ENCODE results near the gene PRSS27.
"Not testable (repeated sequence)": the region's sequence is repeated elsewhere in the genome, so short reads cannot be mapped to it uniquely, and the experiment has no call there.

PRSS27 gene

GRCh38 chr16:2698103-2698870 is 21.7 kb downstream of the PRSS27 start:
- in situ Hi-C loops (cut with MboI; ENCODE audit: low sequenced_read_pairs), result no loop called here

GRCh38 chr16:2697401-2697948 is 22.5 kb downstream of the PRSS27 start:
- in situ Hi-C loops (cut with MboI; ENCODE audit: low sequenced_read_pairs), result no loop called here

DNA sequence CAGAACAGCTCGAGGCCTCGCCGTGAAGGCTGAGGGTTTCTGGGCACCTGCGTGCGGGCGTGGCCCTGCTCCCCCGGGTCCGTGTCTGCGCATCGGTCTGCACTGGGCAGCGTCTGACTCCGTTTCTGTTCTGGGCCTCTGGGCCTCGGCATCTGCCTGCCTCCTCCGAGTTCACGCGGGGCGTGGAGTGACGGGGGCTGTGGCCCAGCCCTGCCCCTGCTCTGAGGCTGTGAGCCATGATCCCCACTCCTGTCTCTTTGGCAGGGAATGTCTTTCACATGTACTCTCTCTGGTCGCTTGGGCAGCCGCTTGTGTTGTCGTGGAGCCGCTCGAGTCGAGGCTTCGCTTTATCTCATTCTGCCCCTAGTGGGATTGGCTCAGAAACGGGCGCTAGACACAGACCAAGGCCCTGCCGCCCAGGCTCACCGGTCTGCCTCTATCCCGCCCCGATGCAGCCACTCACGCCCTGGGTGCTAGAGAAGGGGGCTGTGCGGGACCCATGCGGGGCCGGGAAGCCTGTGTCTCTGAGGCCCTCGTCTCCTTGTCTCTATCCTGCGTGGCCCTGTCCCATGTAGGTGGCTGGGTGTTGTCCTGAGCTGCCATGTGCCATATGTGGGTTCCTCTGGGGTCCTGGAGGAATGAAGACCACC is 23.3 kb downstream of the PRSS27 start:
- in situ Hi-C loops (cut with MboI; ENCODE audit: low sequenced_read_pairs), result not testable (repeated sequence)

- in situ Hi-C loops (cut with MboI; ENCODE audit: low sequenced_read_pairs), result no loop called here
Observed at GRCh38 chr16:2692948-2693651, 26.9 kb downstream of the PRSS27 start.

DNA sequence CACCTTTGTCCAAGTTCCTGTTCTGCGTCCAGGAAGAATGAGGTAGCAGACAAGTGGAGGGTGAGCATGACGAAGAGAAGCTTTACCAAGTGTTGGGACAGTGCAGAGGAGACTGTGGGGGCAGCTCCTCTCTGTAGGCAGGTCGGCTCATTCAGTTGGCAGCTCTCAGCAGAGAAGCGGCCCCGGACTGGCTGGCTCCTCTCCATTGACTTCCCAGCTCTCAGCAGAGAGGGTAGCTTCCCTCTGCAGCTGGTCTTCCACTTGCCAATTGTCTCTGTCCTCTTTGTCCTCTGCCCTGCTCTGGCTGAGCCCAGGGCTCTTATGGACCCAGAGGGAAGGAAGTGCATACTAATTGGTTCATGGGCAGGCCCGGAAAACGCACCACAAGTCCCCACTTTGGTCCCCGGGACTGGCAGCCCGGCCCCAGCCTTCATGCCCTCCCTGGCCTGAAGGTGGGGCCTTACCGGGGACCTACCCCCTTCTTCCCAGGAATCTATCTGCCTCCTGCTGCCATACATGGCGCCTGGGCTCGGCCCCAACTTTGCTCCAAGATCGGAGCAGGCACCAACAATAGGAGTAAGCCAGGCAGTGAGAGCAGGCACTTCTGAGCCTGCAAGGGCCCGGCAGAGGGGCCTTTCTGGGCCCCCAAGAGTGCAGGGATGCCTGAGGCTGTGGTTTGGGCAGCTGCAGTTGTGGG is 27.6 kb downstream of the PRSS27 start:
- in situ Hi-C loops (cut with MboI; ENCODE audit: low sequenced_read_pairs), result no loop called here

- in situ Hi-C loops (cut with MboI; ENCODE audit: low sequenced_read_pairs), result no loop called here
Observed at GRCh38 chr16:2691491-2692248, 28.4 kb downstream of the PRSS27 start.

- in situ Hi-C loops (cut with MboI; ENCODE audit: low sequenced_read_pairs), result no loop called here
Observed at GRCh38 chr16:2690852-2691251, 29.2 kb downstream of the PRSS27 start.

GRCh38 chr16:2689968-2690801 is 29.8 kb downstream of the PRSS27 start:
- in situ Hi-C loops (cut with MboI; ENCODE audit: low sequenced_read_pairs), result no loop called here

DNA sequence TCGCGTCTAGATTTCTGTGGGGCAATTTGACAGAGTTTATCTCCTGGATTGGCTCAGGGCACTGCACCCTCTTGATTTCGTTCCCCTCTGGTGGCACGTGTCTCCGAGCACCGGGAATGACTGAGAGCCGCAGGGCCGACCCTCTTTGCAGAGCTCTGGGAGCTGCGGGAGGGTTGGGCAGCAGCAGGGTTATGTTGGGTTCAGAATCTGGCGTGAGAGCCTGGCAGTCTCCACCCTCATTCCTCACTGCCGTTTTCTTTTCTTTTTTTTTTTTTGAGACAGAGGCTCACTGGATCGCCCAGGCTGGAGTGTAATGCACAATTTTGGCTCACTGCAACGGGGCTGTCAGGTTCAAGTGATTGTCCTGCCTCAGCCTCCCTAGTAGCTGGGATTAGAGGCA is 30.6 kb downstream of the PRSS27 start:
- in situ Hi-C loops (cut with MboI; ENCODE audit: low sequenced_read_pairs), result not testable (repeated sequence)

- in situ Hi-C loops (cut with MboI; ENCODE audit: low sequenced_read_pairs), result no loop called here
Observed at GRCh38 chr16:2687531-2688308, 32.3 kb downstream of the PRSS27 start.

DNA sequence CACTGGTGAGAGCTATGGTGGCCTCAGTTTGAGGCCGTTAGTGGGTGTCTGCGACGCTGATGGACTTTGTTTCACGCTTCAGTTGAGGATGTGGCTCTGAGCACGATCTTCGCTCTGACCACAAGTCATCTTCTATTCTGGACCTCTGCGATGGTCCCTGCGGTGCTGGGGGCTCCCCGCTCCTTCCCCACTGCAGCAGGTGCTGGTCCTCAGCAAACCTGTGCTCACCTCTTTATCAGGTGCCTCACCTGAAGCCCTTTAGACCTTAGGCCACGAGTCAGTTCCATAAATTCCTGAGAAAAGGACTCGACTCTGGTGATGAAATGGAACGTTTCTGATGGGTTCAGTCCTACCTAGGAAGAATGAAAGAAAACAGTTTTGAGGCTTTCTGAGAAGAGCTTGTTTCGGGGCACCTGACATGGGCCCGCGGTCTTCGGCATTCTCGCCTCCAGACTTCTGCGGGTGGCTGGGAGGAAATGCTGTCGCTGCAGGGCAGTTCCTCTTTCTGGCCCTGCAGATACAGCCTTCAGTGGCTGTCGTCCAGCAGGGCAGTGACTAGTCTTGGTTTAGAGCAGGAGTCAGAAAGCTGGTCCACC is 33.0 kb downstream of the PRSS27 start:
- in situ Hi-C loops (cut with MboI; ENCODE audit: low sequenced_read_pairs), result no loop called here

DNA sequence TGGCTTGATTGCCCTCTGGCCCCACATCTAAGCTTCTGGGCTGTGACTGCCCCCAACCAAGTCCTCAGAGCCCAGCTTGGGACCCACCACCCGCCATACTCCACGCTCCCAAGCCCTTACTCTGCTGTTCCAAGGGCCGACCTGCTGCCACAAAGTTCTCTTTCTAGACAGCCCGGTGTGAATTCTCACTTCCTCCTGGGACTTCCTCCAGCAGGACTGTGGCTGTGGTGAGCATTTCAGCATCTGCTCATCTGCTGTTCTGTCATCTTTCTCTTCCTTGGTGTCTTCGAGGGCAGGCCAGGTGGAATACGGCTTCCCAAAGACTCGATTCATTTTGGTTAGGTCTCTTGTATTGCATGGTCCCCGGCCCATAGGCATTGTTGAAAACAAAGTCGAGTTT is 33.9 kb downstream of the PRSS27 start:
- in situ Hi-C loops (cut with MboI; ENCODE audit: low sequenced_read_pairs), result not testable (repeated sequence)

GRCh38 chr16:2683041-2683440 is 37.0 kb downstream of the PRSS27 start:
- in situ Hi-C loops (cut with MboI; ENCODE audit: low sequenced_read_pairs), result not testable (repeated sequence)

- in situ Hi-C loops (cut with MboI; ENCODE audit: low sequenced_read_pairs), result no loop called here
Observed at GRCh38 chr16:2682209-2683021, 37.6 kb downstream of the PRSS27 start, which contains the start of gene KCTD5. Gene KCTD5, plus strand, starts transcription at chr16:2682523. Its CDS starts 26 bp downstream, at chr16:2682549.

DNA sequence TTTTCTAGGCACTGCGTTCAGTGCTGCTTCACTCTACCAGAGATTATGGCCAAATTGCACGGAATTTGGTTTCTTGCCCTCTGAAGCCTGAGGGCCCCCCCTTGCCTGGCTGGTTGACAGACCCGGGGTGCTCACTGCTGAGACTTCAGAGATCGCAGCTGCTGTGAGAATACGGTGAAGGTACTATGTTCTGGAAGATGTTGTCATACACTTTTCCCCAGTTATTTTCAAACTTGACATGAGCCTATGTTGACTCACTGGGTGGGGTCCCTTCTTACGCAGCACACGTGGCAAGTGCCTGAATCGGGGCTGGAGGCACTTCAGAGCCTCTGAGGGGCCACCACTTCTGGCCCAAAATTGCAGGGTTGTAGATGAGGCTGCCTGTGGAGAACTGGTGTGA is 39.7 kb downstream of the PRSS27 start:
- in situ Hi-C loops (cut with MboI; ENCODE audit: low sequenced_read_pairs), result not testable (repeated sequence)

DNA sequence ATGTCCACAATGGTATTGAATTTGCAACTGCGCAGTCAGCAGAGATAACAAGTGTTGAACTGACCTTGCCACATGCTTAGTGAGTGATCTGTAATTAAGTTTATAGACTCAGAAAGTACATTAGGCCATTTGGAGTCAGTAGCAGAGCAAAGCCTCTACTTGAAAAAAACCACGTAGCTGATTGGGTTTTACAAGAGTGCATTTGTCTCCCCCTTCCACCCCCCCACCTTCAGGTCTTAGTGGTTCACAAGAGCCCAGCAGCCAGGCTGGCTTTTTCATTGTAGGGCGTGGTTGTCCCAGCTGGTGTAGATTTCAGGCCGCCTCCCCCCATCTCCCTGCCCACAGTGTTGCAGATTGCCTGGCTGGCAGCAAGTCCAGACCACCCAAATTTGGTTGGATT is 40.1 kb downstream of the PRSS27 start:
- in situ Hi-C loops (cut with MboI; ENCODE audit: low sequenced_read_pairs), result not testable (repeated sequence)
